Kidney tubule cell (primary cell): ENCODE results near the gene KLHL29.
A peak's percentile ranks its signal among the peaks of the same experiment; 100 is the strongest.

Experiments
- DNase-seq: peaks from one replicate; pipeline ENCODE4 v3.0.0-alpha.2; 2018; ENCODE audit warnings: low spot score

Gene KLHL29

DNA sequence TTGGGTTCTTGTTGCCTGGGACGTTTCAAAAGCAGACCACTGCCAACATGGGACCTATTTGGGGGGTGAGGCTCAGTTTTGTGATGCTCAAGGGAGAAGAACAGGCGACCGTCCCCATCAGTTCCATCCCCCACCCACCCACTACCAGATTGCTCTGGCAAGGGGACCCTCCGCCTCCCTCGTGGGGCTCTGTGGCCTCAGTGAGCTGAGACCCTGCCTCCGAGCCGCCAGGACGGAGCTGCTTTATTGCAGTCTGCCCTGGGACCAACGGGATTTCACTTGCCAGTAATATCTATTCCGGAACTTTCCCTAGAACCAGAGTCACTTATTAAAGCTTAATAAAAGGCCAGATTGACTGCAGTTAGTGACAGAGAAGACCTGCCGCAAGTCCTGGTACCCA, 146.3 kb downstream of the KLHL29 start:
- DNase-seq, result no peak

DNA sequence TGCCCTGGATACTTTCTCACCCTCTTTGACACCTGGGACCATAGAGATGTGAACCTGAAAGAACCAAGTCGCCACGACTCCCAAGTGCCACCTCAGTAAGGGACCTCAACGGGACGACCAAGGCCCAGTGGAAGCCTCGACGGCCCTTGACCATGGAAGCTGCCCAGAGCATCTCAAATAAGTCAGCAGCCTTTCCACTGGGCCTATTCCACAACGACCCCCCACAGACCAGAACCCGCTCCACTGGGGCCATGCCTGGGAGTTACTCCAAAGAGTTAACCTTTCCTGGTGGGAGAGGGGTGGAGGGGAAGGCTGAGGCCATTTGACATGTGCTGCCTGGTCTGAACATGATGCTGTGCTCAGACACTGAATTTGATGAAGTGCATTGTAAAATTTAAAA, 146.9 kb downstream of the KLHL29 start:
- no peak for DNase-seq

DNA sequence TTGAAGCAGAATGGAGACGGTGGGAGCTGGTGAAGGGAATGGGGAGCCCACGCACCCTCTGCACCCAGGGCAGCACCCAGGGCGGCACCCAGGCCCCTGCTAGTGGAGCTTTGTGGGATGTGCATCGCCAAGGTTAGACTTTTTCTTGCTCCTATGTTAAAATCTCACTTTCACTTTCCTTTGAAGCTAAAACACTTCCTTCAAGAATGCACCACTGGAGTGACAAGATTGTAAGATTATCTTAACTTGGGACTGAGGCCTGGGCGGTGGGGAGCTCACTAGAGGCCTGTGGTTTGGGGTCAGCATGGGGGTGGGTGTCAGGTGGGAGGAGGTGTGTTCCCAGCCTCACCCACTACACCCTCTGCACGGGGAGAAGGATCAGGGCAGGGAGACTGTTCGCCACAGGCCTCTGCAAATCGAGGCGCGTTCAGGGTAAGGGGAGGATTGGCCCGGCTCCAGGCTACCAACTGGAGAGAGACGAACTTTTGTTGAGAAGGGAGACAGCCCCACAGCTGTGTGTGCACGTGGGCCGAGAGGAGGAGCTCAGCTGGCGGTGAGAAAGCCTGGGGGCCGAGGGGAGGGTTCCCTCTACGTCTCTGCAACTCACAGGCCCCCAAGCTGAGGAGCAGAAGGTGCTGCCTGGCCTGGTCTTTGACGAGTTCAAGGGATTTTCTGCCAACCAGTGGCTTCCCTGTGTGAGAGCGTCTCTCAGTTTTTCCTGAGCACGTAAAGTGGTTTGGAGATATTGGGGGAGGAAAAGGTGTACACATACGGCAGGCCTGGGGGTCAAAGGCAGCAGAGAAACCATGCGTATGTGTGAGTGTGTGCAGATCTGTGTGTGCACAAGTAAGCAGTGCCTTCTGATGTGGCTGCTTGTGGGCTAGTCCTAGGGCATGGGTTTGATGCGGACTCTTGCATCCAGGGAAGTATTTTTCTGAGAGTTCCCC, 147.7 kb downstream of the KLHL29 start:
- no peak for DNase-seq

DNA sequence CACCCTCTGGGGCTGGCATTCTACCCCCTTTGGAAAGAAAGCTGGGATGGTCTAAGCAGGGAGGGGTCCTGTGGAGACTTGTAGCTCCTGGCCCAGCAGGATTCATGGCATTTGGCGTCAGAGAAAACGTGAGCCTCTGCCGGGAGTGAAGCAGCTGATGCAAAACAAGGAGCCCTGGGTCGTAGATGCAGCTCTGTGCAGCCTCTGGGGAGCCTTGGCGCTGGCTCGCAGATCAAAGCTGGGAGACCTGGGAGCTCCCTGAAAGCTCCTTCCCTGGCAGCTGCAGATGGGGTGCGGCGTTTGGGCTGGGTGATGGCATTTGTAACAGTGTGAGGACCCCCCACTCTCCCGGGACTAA, 148.3 kb downstream of the KLHL29 start:
- no peak for DNase-seq

DNA sequence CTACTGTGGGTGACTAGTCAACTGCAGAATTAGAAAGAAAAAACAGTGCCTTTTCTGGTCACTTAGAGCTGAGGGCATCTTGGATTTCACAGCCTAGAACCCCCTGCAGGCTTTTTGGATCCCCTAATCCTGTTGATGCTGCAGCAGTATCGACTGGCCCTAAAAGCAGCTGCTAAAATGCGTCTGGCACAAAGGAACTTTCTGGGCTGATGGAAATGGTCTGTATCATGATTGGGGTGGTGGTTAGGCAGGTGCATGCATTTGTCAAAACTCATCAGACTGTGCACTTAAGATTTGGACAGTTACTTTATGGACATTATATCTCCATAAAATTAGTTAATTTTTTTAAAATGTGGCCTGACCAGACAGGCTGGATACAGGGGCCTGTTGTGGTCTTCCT, 149.8 kb downstream of the KLHL29 start:
- DNase-seq, result no peak

DNA sequence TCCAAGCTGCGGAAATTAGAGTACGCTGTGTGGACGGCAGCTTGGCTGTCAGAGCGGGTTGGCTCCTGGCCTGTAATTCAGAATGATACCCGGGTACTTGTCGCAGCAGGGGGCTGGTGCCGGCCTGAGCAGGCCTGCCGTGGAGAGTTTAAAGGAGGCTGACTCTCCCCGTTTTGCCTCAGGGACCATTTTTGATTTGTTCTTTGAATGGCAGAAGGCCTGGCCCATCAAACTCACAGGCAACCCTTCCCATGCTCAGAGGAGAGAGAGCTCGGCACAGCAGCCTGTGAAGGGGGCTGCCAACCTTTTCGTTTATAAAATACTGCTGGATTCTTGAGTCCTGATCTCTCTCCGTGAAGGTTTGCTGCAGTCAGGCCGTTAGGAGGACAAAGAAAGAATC, 151.3 kb downstream of the KLHL29 start:
- DNase-seq, result no peak

DNA sequence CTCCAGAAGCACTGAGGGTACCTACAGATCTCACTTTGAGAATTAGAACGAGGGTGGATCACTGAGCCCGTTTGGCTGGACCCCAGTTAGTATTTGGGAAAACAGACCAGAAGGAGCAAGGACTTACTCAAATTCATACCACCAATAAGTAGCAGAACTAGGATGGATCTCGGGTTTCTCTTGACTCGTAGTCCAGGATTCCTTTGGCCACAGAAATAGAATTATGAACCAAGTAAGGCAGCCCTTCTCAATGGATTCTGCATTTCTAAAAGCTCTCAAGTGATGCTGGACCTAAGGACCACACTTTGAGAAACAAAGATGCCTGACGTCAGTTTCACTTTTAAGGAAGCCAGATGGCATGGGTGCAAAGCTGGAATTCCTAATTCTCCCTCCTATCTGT, 153.0 kb downstream of the KLHL29 start:
- DNase-seq, result no peak

DNA sequence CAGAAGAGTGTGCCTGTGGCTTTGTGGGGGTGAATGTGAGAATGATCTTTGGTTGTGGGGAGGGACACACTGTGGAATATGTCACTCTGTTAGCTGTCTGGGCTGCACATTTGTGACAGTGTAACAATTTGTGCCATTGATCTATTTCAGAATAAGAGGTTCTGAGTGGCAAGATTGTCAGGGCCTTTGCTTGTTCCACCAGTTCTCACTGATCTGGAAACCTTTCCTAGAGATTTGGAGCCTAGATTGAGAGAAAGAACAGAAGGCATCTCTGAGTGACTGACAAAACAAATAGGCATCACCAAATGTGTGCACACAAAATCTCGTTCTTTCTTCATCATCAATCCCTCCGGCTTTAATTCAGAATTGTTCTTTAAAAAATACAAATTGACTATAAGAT, 153.6 kb downstream of the KLHL29 start:
- DNase-seq, result no peak

DNA sequence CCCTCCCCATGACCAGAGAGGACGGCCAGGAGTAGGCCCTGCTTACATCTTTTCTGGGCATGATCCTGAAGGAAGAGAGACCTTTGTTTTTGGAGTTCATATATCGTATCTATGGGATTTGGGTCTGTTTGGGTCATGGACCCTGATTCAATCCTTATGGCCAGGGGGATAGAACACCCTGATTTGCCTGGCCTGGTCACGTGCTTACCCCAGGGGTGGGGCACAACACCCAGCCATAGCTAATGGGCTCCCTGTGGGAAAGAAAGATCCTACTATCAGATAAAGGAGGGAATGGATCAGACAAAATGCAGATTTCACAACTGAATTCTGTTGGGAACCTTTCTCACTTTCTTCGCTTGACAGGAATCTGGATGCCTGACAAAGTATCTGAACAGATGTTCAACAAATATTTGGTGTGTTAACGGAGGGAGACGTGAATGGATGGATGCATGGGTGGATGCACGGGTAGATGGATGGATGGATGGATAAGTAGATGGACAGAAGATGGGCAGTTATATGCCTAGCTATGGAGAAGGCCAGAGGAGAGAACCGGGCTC, 155.9 kb downstream of the KLHL29 start:
- DNase-seq, result no peak

DNA sequence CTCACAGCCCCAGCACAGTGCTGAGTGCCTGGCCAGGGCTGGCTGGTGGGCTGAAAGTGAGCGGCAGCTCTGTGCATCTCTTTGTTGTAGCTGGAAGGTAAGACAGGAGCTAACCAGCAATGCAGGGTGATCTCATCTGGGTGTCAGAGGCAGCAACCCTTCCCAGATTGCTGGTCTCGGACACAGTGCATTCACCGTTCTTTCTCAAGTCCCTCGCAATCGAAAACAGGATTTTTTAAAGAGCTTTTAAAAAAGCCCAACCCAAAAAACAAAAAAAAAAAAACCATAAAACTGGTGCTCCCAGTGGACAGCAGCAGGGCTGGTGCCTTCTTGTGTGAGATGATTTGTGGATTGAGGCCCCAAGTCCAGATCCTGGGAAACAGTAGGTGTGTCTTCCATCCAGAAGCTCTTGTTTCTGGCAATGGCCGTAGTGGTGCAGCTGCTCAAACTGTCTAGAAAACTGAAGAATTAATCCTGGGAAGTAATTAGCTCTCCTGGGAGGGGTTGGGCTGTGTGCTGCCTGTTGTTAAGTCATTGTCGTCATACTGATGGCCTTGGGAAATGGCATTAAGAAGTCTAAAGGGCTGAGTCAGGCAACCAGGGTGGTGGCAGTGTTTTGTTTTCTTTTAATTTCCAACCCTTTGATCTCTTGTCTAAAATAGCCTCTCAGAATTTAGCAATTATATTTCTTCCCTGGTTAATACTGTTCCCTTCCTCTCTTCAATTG, 156.7 kb downstream of the KLHL29 start:
- DNase-seq, result peak; percentile 11

DNA sequence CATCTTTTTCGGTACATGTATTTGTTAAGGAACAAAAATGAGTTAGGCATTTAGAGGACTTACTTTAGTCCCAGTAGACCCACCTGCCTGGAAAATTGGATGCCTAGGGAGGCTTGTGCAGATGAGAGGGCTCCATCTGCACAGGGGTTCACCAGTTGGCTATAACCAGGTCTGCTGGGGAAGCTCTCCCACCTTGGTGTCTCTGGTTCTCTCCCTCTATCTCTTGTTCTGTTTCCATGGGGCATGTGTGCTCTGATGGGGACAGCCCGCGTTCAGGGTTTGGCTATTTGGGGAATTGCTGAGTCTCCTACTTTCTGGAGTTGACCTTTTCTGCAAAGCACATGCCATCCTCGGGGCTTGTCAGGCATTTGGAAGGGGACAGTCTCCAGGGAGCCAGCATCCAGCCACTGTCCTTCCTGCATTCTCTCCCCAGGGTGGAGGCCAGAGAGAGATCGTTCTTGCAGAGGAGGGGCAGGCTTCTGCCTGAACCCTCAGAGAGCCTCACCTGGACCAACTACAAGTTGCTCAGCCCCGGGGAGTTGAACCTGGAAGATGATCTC, 157.3 kb downstream of the KLHL29 start:
- no peak for DNase-seq

DNA sequence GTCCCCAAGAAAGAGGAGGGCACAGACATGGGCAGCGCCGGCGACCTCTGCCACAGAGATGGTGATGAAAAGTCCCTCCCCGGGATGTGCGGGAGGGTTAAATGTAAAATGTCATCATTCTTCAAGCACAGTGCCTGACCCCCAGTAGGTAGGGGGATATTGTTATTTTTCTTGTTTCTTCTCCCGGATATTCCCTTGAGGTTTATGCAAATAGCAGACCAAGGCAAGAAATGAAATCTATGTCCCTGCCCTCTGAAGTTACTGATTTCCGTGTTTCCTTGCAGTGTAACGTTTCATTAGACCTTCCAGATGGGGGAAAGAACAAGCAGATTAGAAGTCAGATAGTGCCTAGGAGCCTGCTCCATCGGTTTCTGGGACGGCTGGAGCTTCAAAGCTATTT, 158.3 kb downstream of the KLHL29 start:
- no peak for DNase-seq

DNA sequence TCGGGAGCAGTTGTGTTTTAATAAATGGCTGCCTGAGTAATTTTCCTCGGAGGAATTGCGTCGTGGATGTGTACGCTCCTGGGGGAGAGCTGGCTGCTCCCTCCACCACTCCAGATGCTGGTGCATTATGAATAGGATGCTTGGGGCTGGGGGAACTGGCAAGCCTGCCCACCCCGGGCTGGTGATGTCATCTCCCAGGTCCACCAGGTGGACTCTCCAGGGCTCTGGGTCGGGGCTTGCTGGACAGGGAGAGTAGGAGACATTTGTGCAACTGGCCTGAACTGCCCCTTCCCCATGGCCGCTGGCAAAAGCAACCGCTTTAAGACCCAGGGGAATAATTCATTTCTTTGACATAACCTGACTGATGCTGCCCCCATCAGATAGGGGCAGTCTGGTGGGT, 158.7 kb downstream of the KLHL29 start:
- DNase-seq, result no peak

DNA sequence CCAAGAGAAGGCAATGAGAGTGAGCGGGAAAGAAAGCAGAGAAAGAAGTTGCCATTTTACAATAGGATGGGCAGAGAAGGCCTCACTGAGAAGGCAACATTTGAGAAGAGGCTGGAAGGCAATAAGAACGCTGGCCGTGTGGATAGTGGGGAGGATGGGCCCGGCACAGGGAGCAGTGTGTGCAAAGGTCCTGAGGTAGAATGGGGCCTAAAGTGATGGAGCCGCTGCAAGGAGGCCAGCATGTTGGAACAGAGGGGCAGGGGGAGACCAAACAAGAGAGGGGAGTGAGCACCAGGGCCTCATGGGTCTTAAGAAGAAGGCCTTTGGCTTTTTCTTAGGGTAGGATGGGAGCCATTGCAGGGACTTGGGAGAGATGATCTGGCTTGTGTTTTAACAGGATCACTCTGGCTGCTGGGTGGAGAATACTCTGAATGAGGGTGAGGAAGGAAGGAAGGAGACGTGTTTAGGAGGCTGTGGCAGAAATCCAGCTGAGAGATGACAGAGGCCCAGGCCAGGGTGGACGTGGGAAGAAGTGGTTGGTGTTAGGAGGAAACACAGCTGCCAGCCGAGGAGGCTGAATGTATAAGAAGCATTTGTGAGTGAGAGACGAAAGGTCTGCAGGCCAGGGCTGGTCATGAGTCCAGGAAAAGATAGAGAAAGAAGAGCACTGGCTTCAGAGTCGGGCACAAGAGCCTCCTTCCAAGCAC, 159.8 kb downstream of the KLHL29 start:
- DNase-seq, result no peak

DNA sequence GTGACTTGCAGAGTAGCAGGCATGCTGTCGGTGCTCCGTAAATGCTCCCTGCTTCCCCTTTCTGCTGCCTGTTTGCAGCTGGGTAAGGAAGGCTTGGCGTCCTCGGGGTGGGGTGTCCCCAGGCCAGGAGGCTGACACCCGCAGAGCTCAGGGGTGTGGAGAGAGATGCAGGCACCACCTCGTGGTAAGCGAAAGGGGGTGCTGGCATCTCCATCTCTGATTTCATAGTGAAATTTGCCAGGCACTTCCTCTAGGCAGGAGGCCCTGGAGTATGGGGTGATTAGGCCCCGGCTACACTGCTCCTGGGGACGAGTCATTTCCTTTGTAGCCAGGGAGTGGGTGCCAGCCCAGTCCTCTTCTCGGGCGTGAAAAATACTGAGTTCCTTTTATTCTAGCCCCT, 160.4 kb downstream of the KLHL29 start:
- peak; percentile 77 for DNase-seq

DNA sequence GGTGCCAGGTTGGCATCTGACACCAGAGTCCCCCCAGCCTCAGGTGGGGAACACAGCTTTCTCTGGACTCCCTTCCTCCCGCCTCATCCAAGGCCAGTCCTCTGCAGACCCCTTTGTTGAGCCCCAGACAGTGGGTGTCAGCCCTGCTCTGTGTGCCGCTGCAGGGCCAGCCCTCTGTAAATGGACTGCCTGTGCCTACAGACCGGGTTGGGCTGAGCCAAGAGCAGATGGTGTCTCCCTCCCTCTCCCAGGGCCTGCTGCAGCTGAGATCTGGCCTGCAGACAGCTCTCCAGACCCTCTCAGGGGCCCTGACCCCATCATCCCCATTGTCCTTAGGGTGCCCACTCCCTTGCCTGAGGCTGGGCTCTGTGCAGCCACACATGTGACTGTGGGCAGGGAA, 160.8 kb downstream of the KLHL29 start:
- no peak for DNase-seq

DNA sequence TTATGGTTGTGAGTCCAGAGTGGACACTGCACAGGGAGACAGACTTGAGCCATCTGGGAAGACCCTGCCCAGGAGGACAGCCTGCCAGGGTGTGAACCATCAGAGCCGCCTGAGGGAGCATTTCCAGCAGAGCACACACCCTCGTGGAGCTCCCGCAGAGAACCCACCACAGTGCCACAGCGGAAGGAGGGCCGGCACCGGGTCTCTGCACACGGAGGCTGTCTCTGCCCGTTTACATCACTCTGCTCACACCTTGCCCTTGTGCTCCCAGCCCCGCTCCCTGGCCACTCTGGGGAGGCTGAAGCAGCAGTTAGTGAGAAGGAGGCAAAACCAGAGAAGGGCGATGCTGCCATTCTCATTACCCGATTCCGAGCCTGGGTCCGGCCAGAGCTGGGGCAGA, 161.9 kb downstream of the KLHL29 start:
- DNase-seq, result no peak

DNA sequence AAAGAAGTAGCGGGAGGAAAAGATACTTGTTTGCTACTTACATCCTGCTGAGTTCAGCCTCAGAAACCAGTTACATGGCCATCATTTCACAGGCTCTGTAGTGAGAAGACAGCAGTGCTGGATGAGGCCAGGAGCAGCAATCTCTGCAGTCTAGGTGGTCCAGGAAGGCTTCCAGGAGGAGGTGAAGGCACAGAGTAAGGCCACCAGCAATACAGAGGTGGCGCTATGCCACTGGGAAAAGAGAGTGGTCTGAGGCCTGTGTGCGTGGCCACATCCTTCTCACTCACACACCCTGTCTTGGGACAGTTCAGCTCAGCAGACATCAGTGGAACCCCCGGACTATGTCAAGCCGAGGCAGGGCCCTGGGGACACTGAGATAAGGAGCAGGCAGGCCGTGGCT, 162.7 kb downstream of the KLHL29 start:
- no peak for DNase-seq

DNA sequence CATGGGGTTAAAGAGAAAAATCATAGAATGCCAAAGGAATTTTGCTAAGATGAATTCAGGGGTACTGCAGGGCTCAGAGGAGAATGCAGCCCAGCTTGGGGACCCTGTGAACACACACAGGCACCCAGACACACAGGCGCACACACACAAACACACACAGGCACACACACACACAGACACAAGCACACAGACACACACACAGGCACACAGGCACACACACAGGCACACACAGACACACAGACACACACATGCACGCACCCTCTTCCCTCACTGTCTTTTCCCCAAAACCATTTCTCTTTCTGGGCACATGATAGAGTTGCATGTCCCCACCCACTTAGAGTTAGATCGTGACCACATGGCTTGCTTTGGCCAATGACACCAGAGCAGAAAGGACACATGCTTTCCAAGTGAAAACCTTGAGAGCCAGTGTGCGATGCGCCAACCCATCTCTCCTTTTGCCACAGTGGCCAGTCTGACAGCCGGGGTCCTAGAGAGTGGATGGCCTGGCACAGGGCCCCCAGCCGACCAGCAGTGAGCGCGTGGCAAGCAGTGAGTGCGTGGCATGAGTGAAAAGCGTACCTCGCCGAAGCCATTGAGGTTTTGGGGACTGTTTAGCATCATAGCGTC, 163.3 kb downstream of the KLHL29 start:
- no peak for DNase-seq

DNA sequence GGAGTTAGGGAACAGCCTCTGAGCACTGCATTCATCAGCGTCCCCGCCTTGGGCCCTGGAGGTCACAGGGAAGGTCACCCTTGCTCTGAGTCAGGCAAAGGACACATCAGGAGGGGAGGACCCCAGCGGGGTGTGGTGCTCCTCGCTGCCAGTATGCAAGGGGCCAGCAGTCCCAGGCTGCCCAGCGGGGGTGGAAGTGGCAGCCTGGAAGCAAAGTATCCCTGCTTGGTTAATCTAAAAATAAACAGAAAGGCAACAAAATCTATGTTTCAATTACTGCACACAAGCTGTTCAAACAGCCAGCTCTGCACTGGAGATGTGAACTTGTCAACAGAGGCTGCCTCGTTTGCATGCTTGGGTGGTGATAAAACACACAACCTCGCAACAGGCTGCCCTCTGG, 164.1 kb downstream of the KLHL29 start:
- no peak for DNase-seq

DNA sequence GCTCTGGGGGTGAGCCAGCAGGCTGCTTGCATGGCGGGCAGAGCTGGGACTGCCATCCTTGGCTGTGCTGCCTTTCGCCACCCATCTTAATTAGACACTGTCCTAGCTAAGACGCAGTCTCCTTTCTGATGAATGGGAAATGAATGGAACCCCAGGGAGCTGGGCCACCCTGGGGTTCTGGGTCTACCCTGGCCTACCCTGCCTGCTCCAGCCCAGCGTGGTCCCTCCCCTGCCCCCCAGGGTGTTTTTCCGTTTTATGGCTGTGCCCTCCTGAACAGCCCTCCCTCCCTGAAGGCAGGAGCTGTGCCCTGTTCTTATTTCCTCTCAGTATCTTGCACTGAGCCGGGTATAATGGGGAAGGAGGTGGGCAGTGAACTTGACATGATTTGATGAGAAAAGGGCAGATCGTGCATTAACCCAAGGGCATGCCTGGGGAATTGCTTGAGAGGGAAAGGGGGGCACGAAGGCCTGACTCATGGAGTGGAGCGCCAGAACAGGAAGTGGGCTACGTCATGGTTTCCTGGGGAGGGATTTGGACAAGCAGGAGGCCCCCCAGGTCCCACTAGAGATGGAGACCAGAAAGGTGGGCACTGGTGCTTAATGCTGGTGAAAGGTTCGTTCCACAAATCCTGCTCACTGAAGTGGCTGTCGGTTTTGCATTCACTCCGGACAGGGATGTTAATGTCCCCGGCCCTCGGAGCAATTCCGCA, 165.0 kb downstream of the KLHL29 start:
- DNase-seq, result no peak
